Measurements from ENCODE around the gene ARMC9. TPM values are rescaled to one million over a fixed set of nuclear protein-coding genes. Genes with fewer than 3 reads are reported as not detected.
A peak's percentile ranks its signal among the peaks of the same experiment; 100 is the strongest.

The ARMC9 gene
- total and polyA plus RNA-seq, 9 donors = 16.7 to 33.5 (median 29.3) TPM

- Histone ChIP-seq H3K36me3 (no peaks in the 10 kb centered on the region), H3K27me3 (no peaks in the 10 kb centered on the region), H3K4me3 (no peak overlapping the region), H3K4me1 (ENCODE audit: insufficient read depth) (no peaks in the 10 kb centered on the region), H3K9me3 (no peaks in the 10 kb centered on the region), H3K27ac (no peak overlapping the region)
- TF ChIP-seq POLR2A (IDR thresholded peaks at IDR 0.05) = no peak
- TF ChIP-seq CTCF (IDR thresholded peaks at IDR 0.05) = no peak
- TF ChIP-seq EP300 (IDR thresholded peaks at IDR 0.05) = no peak
- no peak for DNase-seq
- intact Hi-C loops (cut with DNase I) = loop anchor here (5.0 to 10.0 kb wide), 2 partner anchors 118 to 120 kb away; no protein-coding TSS in a partner anchor
- 81 to 86% (median 84%) methylated on average over 10 of the region's 10 CpGs for WGBS, 3 donors
Measured at GRCh38 chr2:231294571-231295362, 96.3 kb downstream of the ARMC9 start.

GRCh38 chr2:231295363-231295655 is 96.9 kb downstream of the ARMC9 start:
- Histone ChIP-seq H3K27me3 (no peaks in the 10 kb centered on the region), H3K9me3 (no peaks in the 10 kb centered on the region), H3K27ac (no peak overlapping the region), H3K4me1 (ENCODE audit: insufficient read depth) (no peaks in the 10 kb centered on the region), H3K4me3 (no peak overlapping the region), H3K36me3 (no peaks in the 10 kb centered on the region)
- 85 to 88% (median 85%) methylated on average over 8 of the region's 8 CpGs for WGBS, 3 donors
- intact Hi-C loops (cut with DNase I) = loop anchor here in 2 of 4 donors (5.0 to 10.0 kb wide), 2 partner anchors 117 to 119 kb away; no protein-coding TSS in a partner anchor
- no peak for DNase-seq
- TF ChIP-seq POLR2A (IDR thresholded peaks at IDR 0.05) (no peak), EP300 (IDR thresholded peaks at IDR 0.05) (no peak), CTCF (IDR thresholded peaks at IDR 0.05) (no peak)

GRCh38 chr2:231296401-231296974 is 98.1 kb downstream of the ARMC9 start:
- Histone ChIP-seq H3K4me3 (no peak overlapping the region), H3K9me3 (no peaks in the 10 kb centered on the region), H3K4me1 (ENCODE audit: insufficient read depth) (no peaks in the 10 kb centered on the region), H3K27ac (no peak overlapping the region), H3K36me3 (no peaks in the 10 kb centered on the region), H3K27me3 (no peaks in the 10 kb centered on the region)
- intact Hi-C loops (cut with DNase I) = loop anchor here in 2 of 4 donors (5.0 to 10.0 kb wide), 2 partner anchors 116 to 118 kb away; no protein-coding TSS in a partner anchor
- WGBS, 3 donors = 89 to 91% (median 89%) methylated on average over 13 of the region's 13 CpGs
- no peak for TF ChIP-seq CTCF (IDR thresholded peaks at IDR 0.05)
- no peak for DNase-seq

- WGBS, 3 donors = 56 to 66% (median 61%) methylated on average over 12 of the region's 12 CpGs
- TF ChIP-seq CTCF (IDR thresholded peaks at IDR 0.05) (peak; percentile 27 to 54 (median 42)), POLR2A (IDR thresholded peaks at IDR 0.05) (no peak)
- peak; percentile 49 to 76 (median 57) for DNase-seq
- no peaks in the 10 kb centered on the region for H3K27me3 ChIP-seq
- no peaks in the 10 kb centered on the region for H3K9me3 ChIP-seq
- no peaks in the 10 kb centered on the region for H3K4me1 ChIP-seq (ENCODE audit: insufficient read depth)
- H3K36me3 ChIP-seq = no peaks in the 10 kb centered on the region
- intact Hi-C loops (cut with DNase I) = loop anchor here in 2 of 4 donors (5.0 to 10.0 kb wide), 2 partner anchors 115 to 117 kb away; no protein-coding TSS in a partner anchor
- no peak overlapping the region for H3K27ac ChIP-seq
- no peak overlapping the region for H3K4me3 ChIP-seq
Measured at GRCh38 chr2:231297108-231297908, 98.9 kb downstream of the ARMC9 start.

All from ovary (tissue), 9 donors.